T47D (cell line): ENCODE data around the gene RANBP9.

Experiments
- DNase-seq, 2 experiments: peaks; one replicate each; pipeline versions ENCODE4 v3.0.0 to v3.0.0-alpha.2; 2011 to 2012; ENCODE audit warnings: low read depth in 1 of 2, low spot score in 1 of 2
- JUND ChIP-seq: IDR thresholded peaks from 2 replicates; pipeline ENCODE4 v1.6.1; 2012; ENCODE audit warnings: low read depth
- in situ Hi-C: cut with HindIII; loops from 2 replicates; pipeline ENCODE4 v1.10.0; 2016; ENCODE audit warnings: low sequenced_read_pairs, low pct_unique_long_range_greater_than_20kb

The RANBP9 gene

DNA sequence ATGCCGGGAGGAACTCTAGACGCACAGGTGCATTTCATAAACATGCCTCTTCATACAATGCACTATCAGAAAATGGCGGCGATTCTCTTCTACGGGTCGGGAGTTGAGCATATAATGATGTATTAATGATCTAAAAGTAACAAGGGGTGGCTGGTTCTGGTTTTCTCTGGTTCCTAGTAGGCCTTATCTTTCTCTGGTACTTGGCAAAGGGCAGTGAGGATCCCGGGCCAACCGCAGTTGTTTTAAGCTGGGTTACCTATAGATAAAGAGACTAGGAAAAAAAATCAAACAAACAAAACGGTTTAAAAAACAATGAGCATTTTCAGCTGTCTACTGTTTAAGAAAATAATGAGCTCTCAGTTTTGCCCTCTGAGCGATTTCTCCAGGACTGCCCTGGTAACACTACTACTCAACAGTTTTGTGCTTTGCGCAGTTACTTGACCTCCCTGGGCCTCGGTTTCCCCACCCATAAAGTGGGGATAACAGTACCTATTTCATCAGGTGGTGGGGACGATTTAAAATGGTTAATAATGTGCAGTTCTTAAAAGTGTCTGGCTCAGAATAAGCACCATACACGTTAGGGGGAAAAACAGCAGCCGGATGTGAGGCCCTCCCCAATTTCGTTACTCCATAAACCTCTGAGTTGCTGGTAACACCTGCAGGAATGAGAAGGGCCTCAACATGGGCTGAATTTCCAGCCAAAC, 138.5 kb downstream of the RANBP9 start:
- DNase-seq = no peak
- in situ Hi-C loops = no loop called here
- TF ChIP-seq JUND = no peak

- DNase-seq = no peak
- in situ Hi-C loops = no loop called here
- TF ChIP-seq JUND = no peak
Observed at GRCh38 chr6:13572240-13572639, 139.4 kb downstream of the RANBP9 start.
